ENCODE results near the gene SAMHD1.

- TF ChIP-seq CTCF (conservative IDR thresholded peaks at IDR 0.05 in 1 of 2, IDR thresholded peaks at IDR 0.05 in 1 of 2; ENCODE audit: low read depth in 1 of 2, low read length in 2 of 2) (no peak), EZH2 (IDR thresholded peaks at IDR 0.05; ENCODE audit: low read length, missing control alignments) (no peak)
These were observed 19.6 kb upstream of the SAMHD1 start for GRCh38 chr20:36971103-36971502.

All from fibroblast of lung (primary cell).